Activated CD8-positive, alpha-beta T cell treated with anti-CD3 and anti-CD28 coated beads, Interleukin-2, amount 10 ng/mL, durations not matched to agents 7 days and 5 days (primary cell): ENCODE data around the gene KPNA1. TPM values are rescaled to one million over a fixed set of nuclear protein-coding genes. Genes with fewer than 3 reads are reported as not detected.
A peak's percentile ranks its signal among the peaks of the same experiment; 100 is the strongest.
"Not testable (repeated sequence)": the region's sequence is repeated elsewhere in the genome, so short reads cannot be mapped to it uniquely, and the experiment has no call there.

Experiments used
- ATAC-seq: fragments of 150-1000 bp; cut with Tn5 transposase; one replicate; pipeline ENCODE4 v1.10.0; 2021; ENCODE audit warnings: moderate library complexity
- CTCF ChIA-PET: fragments of 350-600 bp; sonication (Branson Sonifier 250); formaldehyde crosslinking; loops from one replicate; lab custom pipeline; 2021; ENCODE audit warnings: antibody characterized with exemption; lab: Charles Lee
- POLR2A ChIA-PET: fragments of 350-600 bp; sonication (Branson Sonifier 250); formaldehyde crosslinking; loops from one replicate; lab custom pipeline; 2021; ENCODE audit warnings: antibody characterized with exemption; lab: Charles Lee
- DNase-seq: peaks from one replicate; pipeline ENCODE4 v3.0.0-alpha.2; 2020
- H3K27ac Mint-ChIP-seq: one replicate; pipeline ENCODE4 v1.8.0; 2021; ENCODE audit warnings: mild to moderate bottlenecking, mixed read lengths
- H3K27me3 Mint-ChIP-seq: one replicate; pipeline ENCODE4 v1.8.0; 2021; ENCODE audit warnings: low read depth, mixed read lengths
- H3K36me3 Mint-ChIP-seq: one replicate; pipeline ENCODE4 v1.8.0; 2021; ENCODE audit warnings: low read depth, mixed read lengths
- H3K4me1 Mint-ChIP-seq: one replicate; pipeline ENCODE4 v1.8.0; 2021; ENCODE audit warnings: low read depth, mixed read lengths
- H3K4me3 Mint-ChIP-seq: one replicate; pipeline ENCODE4 v1.8.0; 2021; ENCODE audit warnings: mild to moderate bottlenecking, mixed read lengths
- H3K9me3 Mint-ChIP-seq: one replicate; pipeline ENCODE4 v1.8.0; 2022; ENCODE audit warnings: mixed read lengths; ENCODE audit not compliant: insufficient read depth
- total RNA-seq, 2 experiments: library from RNA; stranded (reverse); gene quantifications; one replicate each; pipeline ENCODE4 v1.2.3, GENCODE V29; 2021

The KPNA1 gene
- total RNA-seq, 2 experiments from 2014 or later: 58.8 to 60.2 TPM

DNA sequence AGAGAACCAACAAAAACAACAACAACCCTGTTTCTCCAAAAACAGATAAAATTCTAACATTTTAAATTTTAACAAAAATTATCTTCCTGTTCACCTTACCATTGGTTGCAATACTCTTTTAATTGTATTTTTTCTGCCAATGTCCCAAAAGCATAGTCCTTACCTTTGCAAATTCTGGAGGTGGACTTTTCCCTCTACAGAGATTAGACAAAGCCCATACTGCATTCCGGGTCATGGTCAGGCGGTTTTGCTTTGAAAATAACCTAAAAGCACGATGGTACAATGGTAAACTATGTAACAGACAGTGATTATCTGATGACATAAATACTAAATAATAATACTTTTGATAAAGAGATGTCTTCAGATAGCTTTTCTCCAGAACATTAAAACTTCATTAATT lies 63.4 kb downstream of the KPNA1 start:
- no peaks in the 10 kb centered on the region for H3K27me3 Mint-ChIP-seq
- no peak overlapping the region for H3K27ac Mint-ChIP-seq
- ChIA-PET CTCF (interaction anchor here (1.6 kb wide), 1 partner anchor 9 kb away, joined by 3 read pairs; no protein-coding TSS in a partner anchor), POLR2A (interaction anchor here (0.6 to 1.1 kb wide), 3 partner anchors 14 to 770 kb away, joined by 3 to 8 read pairs (median 3); partner anchors contain the start of gene KPNA1)
- H3K9me3 Mint-ChIP-seq: no peaks in the 10 kb centered on the region
- peaks cover 48% of the 10 kb centered on the region for H3K36me3 Mint-ChIP-seq
- H3K4me3 Mint-ChIP-seq: no peak overlapping the region
- ATAC-seq (no peak), DNase-seq (no peak)
- H3K4me1 Mint-ChIP-seq: no peaks in the 10 kb centered on the region

DNA sequence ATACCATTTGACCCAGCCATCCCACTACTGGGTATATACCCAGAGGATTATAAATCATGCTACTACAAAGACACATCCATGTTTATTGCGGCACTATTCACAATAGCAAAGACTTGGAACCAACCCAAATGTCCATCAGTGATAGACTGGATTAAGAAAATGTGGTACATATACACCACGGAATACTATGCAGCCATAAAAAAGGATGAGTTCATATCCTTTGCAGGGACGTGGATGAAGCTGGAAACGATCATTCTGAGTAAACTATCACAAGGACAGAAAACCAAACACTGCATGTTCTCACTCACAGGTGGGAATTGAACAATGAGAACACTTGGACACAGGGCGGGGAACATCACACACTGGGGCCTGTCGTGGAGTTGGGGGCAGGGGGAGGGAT lies 66.5 kb downstream of the KPNA1 start:
- not testable (repeated sequence) for DNase-seq

DNA sequence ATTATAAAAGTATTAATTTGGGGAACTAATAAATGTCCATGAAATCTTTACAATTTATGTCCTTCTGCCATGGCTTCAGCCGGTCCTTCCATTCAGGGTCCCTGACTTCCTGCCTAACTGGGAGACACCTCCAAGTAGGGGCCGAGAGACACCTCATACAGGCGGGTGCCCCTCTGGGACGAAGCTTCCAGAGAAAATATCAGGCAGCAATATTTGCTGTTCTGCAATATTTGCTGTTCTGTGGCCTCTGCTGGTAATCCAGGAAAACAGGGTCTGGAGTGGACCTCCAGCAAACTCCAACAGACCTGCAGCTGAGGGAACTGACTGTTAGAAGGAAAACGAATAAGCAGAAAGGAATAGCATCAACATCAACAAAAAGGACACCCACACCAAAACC lies 70.2 kb downstream of the KPNA1 start:
- ATAC-seq, POLR2A ChIA-PET, H3K9me3 Mint-ChIP-seq, H3K4me3 Mint-ChIP-seq, H3K4me1 Mint-ChIP-seq, H3K27ac Mint-ChIP-seq, H3K27me3 Mint-ChIP-seq, DNase-seq: not testable (repeated sequence)
- CTCF ChIA-PET: interaction anchor here (0.8 kb wide), 1 partner anchor 12 kb away, joined by 3 read pairs; no protein-coding TSS in a partner anchor
- peaks cover 86% of the 10 kb centered on the region for H3K36me3 Mint-ChIP-seq

More for the DNA sequence above, 66.5 kb downstream of the KPNA1 start:
- H3K27ac Mint-ChIP-seq, H3K4me1 Mint-ChIP-seq, ATAC-seq, H3K9me3 Mint-ChIP-seq, H3K4me3 Mint-ChIP-seq, CTCF ChIA-PET, H3K27me3 Mint-ChIP-seq, POLR2A ChIA-PET: not testable (repeated sequence)
- peaks cover 71% of the 10 kb centered on the region for H3K36me3 Mint-ChIP-seq

DNA sequence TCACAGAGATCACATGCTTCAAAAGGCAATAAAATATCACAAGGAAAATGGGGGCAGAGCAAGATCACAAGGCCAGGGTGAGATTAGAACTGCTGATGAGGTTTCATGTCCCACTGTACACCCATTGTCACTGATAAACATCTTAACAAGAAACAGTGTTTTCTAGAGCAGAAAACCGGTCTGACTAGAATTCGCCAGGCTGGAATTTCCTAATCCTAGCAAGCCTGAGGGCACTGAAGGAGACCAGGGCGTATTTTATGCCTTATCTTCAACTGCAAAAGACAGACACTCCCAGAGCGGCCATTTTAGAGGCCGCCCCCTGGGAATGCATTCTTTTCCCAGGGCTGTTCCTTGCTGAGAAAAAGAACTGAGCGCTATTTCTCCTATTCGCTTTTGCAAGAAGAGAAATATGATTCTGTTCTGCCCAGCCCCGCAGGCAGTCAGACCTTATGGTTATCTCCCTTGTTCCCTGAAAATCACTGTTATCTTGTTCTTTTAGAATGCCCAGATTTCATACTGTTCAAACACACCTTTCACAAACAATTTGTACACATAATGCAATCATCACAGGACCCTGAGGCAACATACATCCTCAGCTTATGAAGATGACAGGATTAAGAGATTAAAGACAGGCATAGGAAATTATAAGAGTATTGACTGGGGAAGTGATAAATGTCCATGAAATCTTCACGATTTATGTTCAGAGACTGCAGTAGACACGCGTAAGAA lies 70.8 kb downstream of the KPNA1 start:
- H3K27ac Mint-ChIP-seq, CTCF ChIA-PET, H3K9me3 Mint-ChIP-seq, H3K4me3 Mint-ChIP-seq, H3K4me1 Mint-ChIP-seq, ATAC-seq, DNase-seq, POLR2A ChIA-PET, H3K27me3 Mint-ChIP-seq: not testable (repeated sequence)
- H3K36me3 Mint-ChIP-seq: peaks cover 81% of the 10 kb centered on the region

DNA sequence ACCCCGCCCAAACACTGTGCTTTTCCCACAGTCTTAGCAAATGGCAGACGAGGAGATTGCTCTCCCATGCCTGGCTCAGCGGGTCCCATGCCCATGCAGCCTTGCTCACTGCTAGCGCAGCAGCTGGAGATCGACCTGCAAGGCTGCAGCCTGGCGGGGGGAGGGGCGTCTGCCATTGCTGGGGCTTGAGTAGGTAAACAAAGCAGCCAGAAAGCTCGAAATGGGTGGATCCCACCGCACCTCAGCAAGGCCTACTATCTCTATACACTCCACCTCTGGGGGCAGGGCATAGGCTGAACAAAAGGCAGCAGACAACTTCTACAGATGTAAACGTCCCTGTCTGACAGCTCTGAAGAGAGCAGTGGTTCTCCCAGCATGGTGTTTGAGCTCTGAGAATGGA lies 71.6 kb downstream of the KPNA1 start:
- H3K4me3 Mint-ChIP-seq: no peak overlapping the region
- DNase-seq: no peak
- CTCF ChIA-PET: no interaction called here

DNA sequence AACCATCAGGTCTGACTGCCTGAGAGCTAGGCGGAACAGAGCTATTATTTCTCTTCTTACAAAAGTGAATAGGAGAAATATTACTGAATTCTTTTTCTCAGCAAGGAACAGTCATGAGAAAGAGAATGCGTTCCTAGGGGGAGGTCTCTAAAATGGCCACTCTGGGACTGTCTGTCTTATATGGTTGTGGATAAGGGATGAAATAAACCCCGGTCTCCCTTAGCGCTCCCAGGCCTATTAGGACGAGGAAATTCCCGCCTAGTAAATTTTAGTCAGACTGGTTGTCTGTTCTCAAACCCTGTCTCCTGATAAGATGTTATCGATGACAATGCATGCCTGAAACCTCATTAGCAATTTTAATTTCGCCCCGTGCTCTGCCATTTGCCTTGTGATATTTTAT lies 78.8 kb downstream of the KPNA1 start:
- H3K9me3 Mint-ChIP-seq: peaks cover 18% of the 10 kb centered on the region
- ChIA-PET CTCF (no interaction called here), POLR2A (interaction anchor here (0.6 kb wide), 1 partner anchor 246 kb away, joined by 3 read pairs; no protein-coding TSS in a partner anchor)
- ATAC-seq (no peak), DNase-seq (no peak)
- no peak overlapping the region for H3K4me3 Mint-ChIP-seq
- H3K36me3 Mint-ChIP-seq: peaks cover 61% of the 10 kb centered on the region
- H3K4me1 Mint-ChIP-seq: no peaks in the 10 kb centered on the region
- no peaks in the 10 kb centered on the region for H3K27me3 Mint-ChIP-seq
- H3K27ac Mint-ChIP-seq: no peak overlapping the region

More for the DNA sequence above, 71.6 kb downstream of the KPNA1 start:
- Mint-ChIP-seq H3K27me3 (no peaks in the 10 kb centered on the region), H3K27ac (no peak overlapping the region), H3K9me3 (no peaks in the 10 kb centered on the region), H3K36me3 (peaks cover 75% of the 10 kb centered on the region), H3K4me1 (no peaks in the 10 kb centered on the region)
- no peak for ATAC-seq
- POLR2A ChIA-PET: interaction anchor here (0.6 kb wide), 1 partner anchor 122 kb away, joined by 3 read pairs; no protein-coding TSS in a partner anchor

DNA sequence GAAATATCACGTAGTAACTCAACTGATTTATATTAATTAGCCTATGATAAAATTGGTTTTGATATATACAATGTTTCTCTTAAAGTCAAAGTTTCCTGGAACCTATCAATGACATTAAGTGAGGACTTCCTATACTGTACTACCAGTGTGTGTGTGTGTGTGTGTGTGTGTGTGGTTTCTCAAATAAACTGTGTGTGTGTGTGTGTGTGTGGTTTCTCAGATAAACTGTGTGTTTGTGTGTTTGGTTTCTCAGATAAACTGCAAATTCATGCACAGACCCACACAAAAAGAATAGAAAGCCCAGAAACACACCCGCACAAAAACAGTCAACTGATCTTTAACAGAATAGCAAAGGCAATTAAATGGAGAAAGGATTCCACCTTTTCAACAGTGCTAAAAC lies 84.4 kb downstream of the KPNA1 start:
- DNase-seq: no peak
- H3K9me3 Mint-ChIP-seq: peaks cover 5% of the 10 kb centered on the region
- H3K27me3 Mint-ChIP-seq: no peaks in the 10 kb centered on the region
- no peak overlapping the region for H3K4me3 Mint-ChIP-seq
- H3K36me3 Mint-ChIP-seq: peaks cover 71% of the 10 kb centered on the region
- no peak for ATAC-seq
- no peak overlapping the region for H3K27ac Mint-ChIP-seq
- ChIA-PET CTCF (no interaction called here), POLR2A (no interaction called here)
- H3K4me1 Mint-ChIP-seq: peaks cover 2% of the 10 kb centered on the region

DNA sequence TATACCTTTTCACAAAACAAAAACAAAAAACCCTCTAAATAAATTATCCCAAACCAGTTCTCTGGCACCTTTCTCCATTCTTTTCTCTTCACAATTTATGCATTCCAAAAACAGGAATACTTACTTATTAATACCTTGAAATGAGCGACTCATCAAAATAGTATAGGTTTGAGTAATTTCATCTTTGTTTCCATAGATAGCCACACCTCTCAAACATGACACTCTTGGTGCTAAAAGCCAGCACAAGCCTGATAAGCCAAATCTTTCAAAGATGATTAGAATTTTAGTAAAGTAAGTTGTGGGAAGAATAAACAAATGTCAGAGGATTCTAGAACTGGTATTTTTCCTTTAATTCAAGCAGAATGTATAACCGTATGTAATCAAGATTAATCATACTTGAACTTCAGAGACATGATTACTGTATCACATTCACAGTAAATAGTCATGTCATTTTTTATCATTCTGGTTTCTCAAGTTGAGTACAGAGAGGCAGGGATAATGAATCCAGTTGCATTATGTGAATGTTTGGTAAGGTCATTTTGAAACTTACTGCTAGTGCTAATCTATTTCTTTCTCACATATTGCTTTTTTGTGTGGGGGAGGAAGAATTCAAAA lies 86.8 kb downstream of the KPNA1 start:
- ChIA-PET POLR2A (no interaction called here), CTCF (no interaction called here)
- ATAC-seq: no peak
- no peak for DNase-seq
- H3K27ac Mint-ChIP-seq: no peak overlapping the region
- H3K36me3 Mint-ChIP-seq: peaks cover 64% of the 10 kb centered on the region
- H3K4me3 Mint-ChIP-seq: no peak overlapping the region
- peaks cover 5% of the 10 kb centered on the region for H3K9me3 Mint-ChIP-seq
- peaks cover 2% of the 10 kb centered on the region for H3K4me1 Mint-ChIP-seq
- H3K27me3 Mint-ChIP-seq: no peaks in the 10 kb centered on the region

DNA sequence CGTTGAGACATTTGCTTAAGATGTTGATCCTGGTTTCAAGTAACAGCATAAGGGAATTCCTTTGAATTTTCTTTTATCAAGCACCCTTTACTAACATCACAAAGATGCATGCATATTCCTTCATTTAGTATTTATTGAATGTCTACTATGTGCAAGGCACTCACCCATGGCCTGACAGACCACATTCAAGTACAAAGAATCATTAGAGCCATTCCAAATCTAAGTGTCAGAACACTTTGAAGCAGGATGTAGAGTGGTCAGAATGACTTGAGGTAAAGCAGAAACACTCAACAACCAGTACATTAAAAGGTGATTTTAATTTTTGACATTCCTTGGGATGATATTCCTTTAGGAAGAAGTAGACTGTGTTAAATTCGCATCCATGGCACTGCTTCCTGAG lies 92.9 kb downstream of the KPNA1 start:
- H3K4me1 Mint-ChIP-seq: peaks cover 12% of the 10 kb centered on the region
- no peak overlapping the region for H3K4me3 Mint-ChIP-seq
- no peaks in the 10 kb centered on the region for H3K9me3 Mint-ChIP-seq
- DNase-seq (no peak), ATAC-seq (no peak)
- H3K36me3 Mint-ChIP-seq: peaks cover 50% of the 10 kb centered on the region
- no peaks in the 10 kb centered on the region for H3K27me3 Mint-ChIP-seq
- H3K27ac Mint-ChIP-seq: no peak overlapping the region
- CTCF ChIA-PET: interaction anchor here (0.6 kb wide), 1 partner anchor 832 kb away, joined by 3 read pairs; no protein-coding TSS in a partner anchor
- POLR2A ChIA-PET: no interaction called here

DNA sequence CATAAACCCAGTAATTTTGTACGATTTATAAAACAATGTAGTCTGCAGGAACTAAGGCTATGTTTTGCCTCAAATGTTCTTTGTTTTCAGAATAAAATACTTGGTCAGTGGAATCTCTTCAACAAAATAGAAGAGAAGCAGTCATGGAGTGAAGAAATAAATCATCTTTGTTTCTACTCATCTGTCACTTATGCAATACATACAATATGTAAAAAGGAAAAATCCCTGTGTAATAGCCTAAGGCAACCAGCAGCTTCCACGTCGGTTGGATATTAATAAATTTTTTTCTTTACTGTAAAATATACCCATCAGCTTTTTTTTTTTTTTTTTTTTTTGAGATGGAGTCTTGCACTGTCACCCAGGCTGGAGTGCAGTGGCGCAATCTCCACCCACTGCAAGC lies 93.6 kb downstream of the KPNA1 start:
- ATAC-seq: no peak
- no peak for DNase-seq
- H3K27ac Mint-ChIP-seq: no peak overlapping the region
- H3K4me1 Mint-ChIP-seq: peaks cover 18% of the 10 kb centered on the region
- no peak overlapping the region for H3K4me3 Mint-ChIP-seq
- peaks cover 45% of the 10 kb centered on the region for H3K36me3 Mint-ChIP-seq
- ChIA-PET POLR2A (no interaction called here), CTCF (interaction anchor here (0.6 kb wide), 1 partner anchor 832 kb away, joined by 3 read pairs; no protein-coding TSS in a partner anchor)
- no peaks in the 10 kb centered on the region for H3K27me3 Mint-ChIP-seq
- H3K9me3 Mint-ChIP-seq: no peaks in the 10 kb centered on the region

DNA sequence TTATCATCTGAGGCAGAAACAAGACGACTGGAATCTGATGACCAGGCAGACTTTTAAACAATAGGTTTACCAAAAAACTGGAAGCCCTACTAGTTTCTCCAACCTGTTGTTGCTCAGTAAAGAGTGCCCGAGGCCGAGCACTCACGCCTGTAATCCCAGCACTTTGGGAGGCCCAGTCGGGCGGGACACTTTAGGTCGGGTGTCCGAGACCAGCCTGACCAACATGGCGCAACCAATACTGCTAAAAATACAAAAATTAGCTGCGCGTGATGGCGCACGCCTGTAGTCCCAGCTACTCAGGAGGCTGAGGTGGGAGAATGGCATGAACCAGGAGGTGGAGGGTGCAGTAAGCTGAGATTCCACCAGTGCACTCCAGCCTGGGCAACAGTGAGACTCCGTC lies 97.8 kb downstream of the KPNA1 start:
- Mint-ChIP-seq H3K27me3 (no peaks in the 10 kb centered on the region), H3K36me3 (peaks cover 43% of the 10 kb centered on the region), H3K9me3 (no peaks in the 10 kb centered on the region), H3K4me1 (peaks cover 49% of the 10 kb centered on the region), H3K4me3 (peak overlapping the region; percentile 96), H3K27ac (peak overlapping the region; percentile 99)
- no peak for ATAC-seq
- CTCF ChIA-PET: interaction anchor here (1.1 to 5.0 kb wide), 8 partner anchors 9 to 262 kb away, joined by 3 to 50 read pairs (median 6); partner anchors contain the start of genes FAM162A, MIX23 and PARP14
- DNase-seq: no peak
- POLR2A ChIA-PET: interaction anchor here (0.7 to 3.6 kb wide), 8 partner anchors 9 to 872 kb away, joined by 3 to 33 read pairs (median 9); partner anchors contain the start of genes DTX3L, FAM162A, KPNA1 and MIX23
